Adrenal gland (tissue), 5 donors: ENCODE data around the gene IL1RAP.

Experiments
- POLR2A ChIP-seq, 2 donors: fragments of 450-650 bp; IDR thresholded peaks; one replicate each; pipeline ENCODE4 v1.6.1; 2017; ENCODE audit warnings: antibody characterized with exemption in 2 of 2, mild to moderate bottlenecking in 2 of 2, moderate library complexity in 1 of 2
- TF ChIP-seq, protein P1 (sequence below), 6 experiments: fragments of 450-650 bp in 4 of 6; fragments of 200-600 bp in 2 of 6; sonication (generic) in 1 of 6; IDR thresholded peaks; 1 replicate in 5 of 6; 2 replicates in 1 of 6; pipeline versions ENCODE4 v1.5.1 to v1.8.0; 2016 to 2021; ENCODE audit warnings: antibody characterized with exemption in 6 of 6, mild to moderate bottlenecking in 2 of 6, moderate library complexity in 1 of 6
- donor health status: DM: no; HTN: no; CAD: no.

DNA sequence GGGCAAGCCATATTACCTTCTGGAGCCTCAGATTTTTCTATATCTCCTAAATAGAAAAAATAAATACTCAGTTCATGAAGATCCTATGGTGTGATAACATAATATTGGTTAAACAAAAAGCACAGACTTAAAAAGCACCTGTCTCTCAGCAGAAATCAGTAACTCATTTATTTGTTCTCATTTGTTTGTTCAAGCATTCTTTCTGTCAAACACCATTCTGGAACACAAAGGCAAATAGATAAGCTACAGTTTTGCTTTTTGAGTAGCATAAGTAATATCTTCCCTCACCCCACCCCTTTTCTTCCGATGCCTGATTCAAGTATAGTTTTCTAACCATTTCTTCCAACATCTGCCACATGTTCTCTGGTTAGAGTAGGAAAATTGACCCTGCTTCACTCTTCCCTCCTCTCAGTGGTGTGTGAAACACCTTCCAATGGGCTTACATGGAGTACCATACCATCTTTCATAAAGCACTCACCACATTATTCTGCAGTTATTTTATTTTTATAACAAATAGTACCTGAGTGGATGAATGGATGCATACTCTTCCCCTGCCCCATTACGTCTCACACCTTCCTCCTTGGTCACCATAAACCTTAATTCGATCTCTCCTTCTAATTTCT lies 8.4 kb upstream of the IL1RAP start:
- TF ChIP-seq, protein P1, sequence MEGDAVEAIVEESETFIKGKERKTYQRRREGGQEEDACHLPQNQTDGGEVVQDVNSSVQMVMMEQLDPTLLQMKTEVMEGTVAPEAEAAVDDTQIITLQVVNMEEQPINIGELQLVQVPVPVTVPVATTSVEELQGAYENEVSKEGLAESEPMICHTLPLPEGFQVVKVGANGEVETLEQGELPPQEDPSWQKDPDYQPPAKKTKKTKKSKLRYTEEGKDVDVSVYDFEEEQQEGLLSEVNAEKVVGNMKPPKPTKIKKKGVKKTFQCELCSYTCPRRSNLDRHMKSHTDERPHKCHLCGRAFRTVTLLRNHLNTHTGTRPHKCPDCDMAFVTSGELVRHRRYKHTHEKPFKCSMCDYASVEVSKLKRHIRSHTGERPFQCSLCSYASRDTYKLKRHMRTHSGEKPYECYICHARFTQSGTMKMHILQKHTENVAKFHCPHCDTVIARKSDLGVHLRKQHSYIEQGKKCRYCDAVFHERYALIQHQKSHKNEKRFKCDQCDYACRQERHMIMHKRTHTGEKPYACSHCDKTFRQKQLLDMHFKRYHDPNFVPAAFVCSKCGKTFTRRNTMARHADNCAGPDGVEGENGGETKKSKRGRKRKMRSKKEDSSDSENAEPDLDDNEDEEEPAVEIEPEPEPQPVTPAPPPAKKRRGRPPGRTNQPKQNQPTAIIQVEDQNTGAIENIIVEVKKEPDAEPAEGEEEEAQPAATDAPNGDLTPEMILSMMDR (IDR thresholded peaks at IDR 0.05): no peak
- no peak for TF ChIP-seq POLR2A (IDR thresholded peaks at IDR 0.05)
